22Rv1 (cell line): Measurements from ENCODE around the gene CFAP54.

Experiments
- H3K27ac ChIP-seq: fragments of 450-650 bp; 2 replicates; pipeline ENCODE4 v1.5.1; 2017
- ZFX ChIP-seq: fragments of 450-650 bp; IDR thresholded peaks from 2 replicates; pipeline ENCODE4 v1.6.1; 2017; ENCODE audit warnings: antibody characterized with exemption, borderline replicate concordance
- TF ChIP-seq, protein P1 (sequence below): fragments of 450-650 bp; IDR thresholded peaks from 2 replicates; pipeline ENCODE4 v1.5.1; 2017; ENCODE audit warnings: mild to moderate bottlenecking

The CFAP54 gene

DNA sequence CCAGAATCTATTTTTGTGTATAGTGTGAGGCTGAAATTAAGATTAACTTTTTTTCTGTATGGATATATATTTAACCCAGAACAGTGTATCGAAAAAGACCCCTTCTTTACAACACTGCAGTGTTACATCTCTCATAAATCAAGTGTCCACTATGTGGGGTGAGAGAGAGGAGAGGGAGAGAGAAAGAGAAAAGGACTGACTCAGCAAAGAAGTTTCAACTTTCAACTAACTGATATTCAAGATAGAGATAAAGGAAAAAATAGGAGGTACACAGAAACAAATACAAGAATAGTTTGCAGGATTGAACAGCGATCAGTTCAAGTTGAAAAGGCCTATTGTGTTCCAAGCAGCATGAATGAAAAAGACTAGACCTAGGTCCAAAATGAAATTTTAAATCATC lies 291.0 kb downstream of the CFAP54 start:
- TF ChIP-seq, protein P1, sequence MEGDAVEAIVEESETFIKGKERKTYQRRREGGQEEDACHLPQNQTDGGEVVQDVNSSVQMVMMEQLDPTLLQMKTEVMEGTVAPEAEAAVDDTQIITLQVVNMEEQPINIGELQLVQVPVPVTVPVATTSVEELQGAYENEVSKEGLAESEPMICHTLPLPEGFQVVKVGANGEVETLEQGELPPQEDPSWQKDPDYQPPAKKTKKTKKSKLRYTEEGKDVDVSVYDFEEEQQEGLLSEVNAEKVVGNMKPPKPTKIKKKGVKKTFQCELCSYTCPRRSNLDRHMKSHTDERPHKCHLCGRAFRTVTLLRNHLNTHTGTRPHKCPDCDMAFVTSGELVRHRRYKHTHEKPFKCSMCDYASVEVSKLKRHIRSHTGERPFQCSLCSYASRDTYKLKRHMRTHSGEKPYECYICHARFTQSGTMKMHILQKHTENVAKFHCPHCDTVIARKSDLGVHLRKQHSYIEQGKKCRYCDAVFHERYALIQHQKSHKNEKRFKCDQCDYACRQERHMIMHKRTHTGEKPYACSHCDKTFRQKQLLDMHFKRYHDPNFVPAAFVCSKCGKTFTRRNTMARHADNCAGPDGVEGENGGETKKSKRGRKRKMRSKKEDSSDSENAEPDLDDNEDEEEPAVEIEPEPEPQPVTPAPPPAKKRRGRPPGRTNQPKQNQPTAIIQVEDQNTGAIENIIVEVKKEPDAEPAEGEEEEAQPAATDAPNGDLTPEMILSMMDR: no peak
- TF ChIP-seq ZFX: no peak
- H3K27ac ChIP-seq: no peak overlapping the region

DNA sequence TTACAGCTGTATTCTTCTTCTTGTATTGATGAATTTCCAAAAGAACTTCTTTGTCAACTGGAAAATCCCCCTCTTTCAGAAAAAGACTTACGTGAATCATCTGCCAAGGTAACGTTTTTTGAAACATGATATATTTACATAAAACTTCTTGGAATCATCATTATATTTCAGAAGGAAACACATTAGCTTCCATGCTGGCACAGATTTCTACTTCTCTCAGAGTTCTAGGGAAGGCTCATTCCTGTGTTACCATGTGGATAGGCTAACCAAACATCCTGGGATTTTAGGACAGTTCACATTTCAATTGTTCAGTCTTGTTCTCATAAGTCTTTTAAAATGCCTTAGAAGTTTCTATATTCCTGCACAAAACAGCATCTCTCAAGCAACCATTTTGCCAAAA lies 297.4 kb downstream of the CFAP54 start:
- no peak overlapping the region for H3K27ac ChIP-seq
- no peak for TF ChIP-seq ZFX
- TF ChIP-seq, protein P1: no peak

DNA sequence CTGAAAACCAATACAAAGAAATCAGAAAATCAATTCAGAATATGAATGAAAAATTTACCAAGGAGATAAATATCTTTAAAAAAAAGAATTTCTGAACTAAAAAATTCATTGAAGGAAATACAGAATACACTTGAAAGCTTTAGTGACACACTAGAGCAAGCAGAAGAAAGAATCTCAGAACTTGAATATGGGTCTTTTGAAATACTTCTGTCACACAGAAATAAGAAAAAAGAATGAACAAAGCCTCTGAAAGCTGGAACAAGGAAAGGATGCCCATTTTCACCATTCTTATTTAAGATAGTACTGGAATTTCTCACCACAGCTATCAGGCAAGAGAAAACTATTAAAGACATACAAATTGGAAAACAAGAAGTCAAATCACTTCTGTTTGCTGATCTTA lies 314.6 kb downstream of the CFAP54 start:
- H3K27ac ChIP-seq: no peak overlapping the region
- TF ChIP-seq ZFX: no peak
- TF ChIP-seq, protein P1: no peak

DNA sequence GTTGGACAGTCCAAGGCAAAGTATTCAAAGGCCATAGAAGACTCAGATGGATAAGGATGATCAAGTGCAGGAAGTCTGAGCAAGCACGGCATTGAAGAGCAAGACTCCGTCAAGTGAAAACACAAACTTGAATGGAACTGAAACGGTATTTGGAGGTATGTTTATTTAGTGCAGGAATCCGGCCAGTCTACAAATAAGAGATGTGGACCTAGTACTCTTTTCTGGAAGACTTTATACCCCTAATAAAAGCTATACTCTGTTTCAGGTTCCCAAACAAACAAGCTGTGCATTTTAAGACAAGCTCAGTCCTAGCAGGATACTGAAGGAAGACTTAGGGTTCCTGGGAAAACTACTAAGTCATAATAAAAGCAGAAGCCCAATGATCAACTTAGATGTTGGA lies 316.9 kb downstream of the CFAP54 start:
- no peak overlapping the region for H3K27ac ChIP-seq
- TF ChIP-seq, protein P1: no peak
- TF ChIP-seq ZFX: no peak

DNA sequence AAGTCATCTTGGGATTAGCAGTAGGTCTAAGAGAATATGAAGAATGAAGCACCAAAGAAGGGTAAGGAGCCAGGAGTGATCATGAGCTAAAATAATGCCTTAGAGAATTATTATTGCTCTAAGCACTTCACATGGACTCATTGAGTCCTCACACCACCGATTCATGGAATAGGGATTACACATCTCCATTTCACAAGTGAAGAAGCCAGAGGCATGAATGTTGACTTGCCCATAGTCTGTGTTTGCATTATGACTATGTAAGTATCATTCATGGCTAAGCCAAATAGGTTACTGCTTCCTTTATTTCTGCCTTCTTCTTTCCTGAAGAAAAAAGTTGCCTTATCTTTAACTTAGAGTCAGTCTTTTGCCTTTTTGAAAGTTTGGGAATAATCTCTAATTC lies 318.4 kb downstream of the CFAP54 start:
- TF ChIP-seq, protein P1: no peak
- no peak for TF ChIP-seq ZFX

DNA sequence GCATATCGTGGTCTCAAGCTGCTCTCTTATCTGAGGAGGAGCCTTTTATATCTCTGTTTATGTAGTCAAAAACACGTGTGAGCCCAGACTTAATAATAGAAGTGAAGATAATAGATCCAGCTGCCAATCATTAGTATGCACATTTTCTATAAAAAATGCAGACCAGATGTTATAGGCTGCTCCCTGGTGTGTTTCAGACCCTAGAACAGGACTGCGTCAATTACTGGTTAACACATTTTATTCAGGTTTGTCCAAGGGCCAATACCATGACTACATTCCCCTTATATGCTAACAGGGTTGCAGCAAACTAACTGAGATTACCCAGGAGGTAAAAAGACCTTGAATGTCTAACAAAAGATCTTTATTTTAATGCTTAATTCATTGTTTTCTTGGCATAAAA lies 319.2 kb downstream of the CFAP54 start:
- TF ChIP-seq ZFX: no peak
- TF ChIP-seq, protein P1: no peak

More for the DNA sequence above, 318.4 kb downstream of the CFAP54 start:
- H3K27ac ChIP-seq: no peak overlapping the region

DNA sequence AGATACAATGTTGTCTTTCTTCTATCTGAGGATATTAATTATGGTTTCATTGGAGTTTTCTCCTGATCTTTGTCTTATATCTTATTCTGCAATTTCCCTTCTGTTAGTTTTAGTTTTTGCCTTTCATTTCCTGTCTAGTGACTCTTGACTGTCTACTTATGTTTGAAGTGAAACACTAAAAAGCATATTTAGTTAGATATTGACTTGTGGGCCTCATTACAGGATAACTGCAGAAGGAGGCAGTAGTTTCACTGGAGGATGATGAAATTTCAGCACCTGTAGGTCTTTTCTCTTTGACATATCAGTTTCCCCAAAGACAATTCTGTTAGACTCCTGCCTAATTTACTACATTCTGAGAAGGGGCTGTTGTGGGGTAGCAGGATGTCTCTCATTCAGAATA lies 320.1 kb downstream of the CFAP54 start:
- TF ChIP-seq, protein P1: no peak
- TF ChIP-seq ZFX: no peak
- H3K27ac ChIP-seq: no peak overlapping the region

More for the DNA sequence above, 319.2 kb downstream of the CFAP54 start:
- no peak overlapping the region for H3K27ac ChIP-seq
